Measurements from ENCODE around the gene COG2.
"Not testable (repeated sequence)": the region's sequence is repeated elsewhere in the genome, so short reads cannot be mapped to it uniquely, and the experiment has no call there.

COG2 gene

DNA sequence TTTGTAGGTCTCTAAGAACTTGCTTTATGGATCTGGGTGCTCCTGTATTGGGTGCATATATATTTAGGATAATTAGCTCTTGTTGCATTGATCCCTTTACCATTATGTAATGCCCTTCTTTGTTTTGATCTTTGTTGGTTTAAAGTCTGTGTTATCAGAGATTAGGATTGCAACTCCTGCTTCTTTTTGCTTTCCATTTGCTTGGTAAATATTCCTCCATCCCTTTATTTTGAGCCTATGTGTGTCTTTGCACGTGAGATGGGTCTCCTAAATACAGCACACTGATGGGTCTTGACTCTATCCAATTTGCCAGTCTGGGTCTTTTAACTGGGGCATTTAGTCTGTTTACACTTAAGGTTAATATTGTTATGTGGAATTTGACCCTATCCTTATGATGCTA lies 14.4 kb downstream of the COG2 start:
- DNase-seq (ENCODE audit: low read depth, low spot score); H3K4me3 ChIP-seq (ENCODE audit: low read length): not testable (repeated sequence)

DNA sequence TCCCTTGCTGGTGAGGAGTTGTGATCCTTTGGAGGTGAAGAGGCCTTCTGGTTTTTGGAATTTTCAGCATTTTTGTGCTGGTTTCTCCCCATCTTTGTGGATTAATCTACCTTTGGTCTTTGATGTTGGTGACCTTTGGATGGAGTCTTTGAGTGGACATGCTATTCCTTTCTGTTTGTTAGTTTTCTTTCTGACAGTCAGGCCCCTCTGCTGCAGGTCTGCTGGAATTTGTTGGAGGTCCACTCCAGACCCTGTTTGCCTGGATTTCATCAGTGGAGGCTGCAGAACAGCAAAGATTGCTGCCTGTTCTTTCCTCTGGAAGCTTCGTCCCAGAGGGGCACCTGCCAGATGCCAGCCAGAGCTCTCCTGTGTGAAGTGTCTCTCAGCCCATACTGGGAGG lies 15.8 kb downstream of the COG2 start:
- H3K4me3 ChIP-seq (ENCODE audit: low read length); DNase-seq (ENCODE audit: low read depth, low spot score): not testable (repeated sequence)

DNA sequence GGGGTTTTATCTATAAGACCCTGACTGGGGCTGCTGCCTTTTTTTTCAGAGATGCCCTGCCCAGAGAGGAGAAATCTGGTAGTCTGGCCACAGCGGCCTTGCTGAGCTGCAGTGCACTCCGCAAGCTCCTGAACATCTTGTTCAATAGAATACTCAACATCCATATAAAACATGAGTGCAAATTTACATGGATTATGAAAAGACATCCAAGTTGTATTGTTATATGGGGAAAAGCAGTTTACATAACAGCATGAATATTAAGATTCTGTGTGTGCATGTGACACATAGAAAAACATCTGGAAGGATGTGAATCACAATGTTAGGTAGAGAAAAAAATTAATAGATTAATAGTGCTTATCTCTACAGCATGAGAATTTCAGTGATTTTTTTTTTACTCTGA lies 16.4 kb downstream of the COG2 start:
- no peak for DNase-seq (ENCODE audit: low read depth, low spot score)
- H3K4me3 ChIP-seq (ENCODE audit: low read length), result no peak overlapping the region

DNA sequence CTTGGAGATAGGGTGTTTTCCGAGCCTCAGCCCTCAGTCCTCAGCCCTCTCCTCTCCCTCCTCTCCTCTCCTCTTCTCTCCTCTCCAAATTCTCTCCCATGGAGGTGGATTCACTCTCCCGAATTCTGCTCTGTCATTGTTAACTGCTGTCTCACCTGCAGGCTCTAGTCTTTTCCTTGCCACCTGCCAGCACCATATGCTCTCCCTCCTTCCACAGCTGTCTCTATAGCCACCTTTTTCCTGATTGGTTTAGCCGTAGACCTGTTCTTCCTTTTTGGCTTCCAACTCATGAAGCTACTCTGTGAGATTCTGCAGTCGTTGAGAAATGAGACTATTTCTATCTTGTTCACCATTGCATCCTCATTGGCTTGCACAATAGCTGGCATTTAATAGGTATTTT lies 19.7 kb downstream of the COG2 start:
- H3K4me3 ChIP-seq (ENCODE audit: low read length), result no peak overlapping the region
- DNase-seq (ENCODE audit: low read depth, low spot score), result no peak

DNA sequence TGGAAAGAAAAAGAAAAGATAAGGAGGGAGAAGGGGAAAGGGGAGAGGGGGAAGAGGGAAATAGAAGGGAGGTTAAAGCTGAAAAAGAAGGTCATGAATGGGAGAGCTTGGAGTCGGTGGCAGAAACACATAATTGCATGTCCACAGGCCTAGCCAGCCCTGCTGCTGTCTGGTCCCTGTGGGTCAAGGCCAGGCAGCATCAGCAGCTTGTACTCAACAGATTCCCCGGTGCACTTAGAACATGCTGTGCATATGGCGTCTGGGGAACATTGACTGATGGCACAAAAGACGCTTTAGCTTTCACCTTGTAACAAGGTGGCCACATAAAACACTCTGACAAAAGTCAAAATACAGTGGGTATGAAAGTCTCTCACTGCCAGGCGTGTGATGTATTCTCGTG lies 25.9 kb downstream of the COG2 start:
- DNase-seq (ENCODE audit: low read depth, low spot score), result no peak
- H3K4me3 ChIP-seq (ENCODE audit: low read length), result no peak overlapping the region

DNA sequence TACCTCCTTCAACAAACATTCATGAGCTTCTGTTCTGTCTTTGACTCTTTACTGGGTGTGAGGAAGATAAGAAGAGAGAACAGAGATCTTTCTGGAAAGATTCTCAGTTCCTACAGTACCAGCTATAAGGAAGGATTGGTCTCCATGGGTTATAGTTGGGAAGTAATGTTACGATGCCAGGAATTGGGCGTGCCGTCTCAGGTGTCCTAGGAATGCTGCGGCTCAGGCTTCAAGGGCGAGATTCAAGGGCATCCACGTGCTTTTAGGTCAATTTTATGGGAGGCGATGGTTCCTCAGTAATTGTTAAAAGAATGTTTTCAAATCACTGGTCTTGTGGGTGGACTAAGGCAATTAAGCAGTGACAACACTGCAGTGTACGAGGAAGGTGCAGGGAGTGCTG lies 27.3 kb downstream of the COG2 start:
- DNase-seq (ENCODE audit: low read depth, low spot score), result no peak
- H3K4me3 ChIP-seq (ENCODE audit: low read length), result no peak overlapping the region

DNA sequence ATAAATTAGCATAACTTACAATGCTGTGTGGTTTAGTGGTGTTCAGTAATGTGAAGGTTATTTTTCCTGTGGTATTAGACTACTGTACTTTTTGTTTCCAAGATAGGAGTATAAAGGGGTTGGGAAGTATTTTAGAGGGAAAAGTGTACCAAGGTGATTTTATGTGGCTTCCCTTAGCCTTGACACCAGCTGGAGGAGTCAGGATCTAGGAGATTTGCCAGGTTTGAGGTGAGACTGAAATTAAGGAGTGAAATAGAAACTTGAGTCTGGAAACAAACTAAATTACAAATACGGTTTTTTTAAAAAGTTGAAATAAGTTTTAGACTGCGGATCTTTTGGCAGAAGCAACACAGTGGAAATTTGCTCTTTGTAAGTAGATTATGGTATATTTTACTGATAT lies 32.3 kb downstream of the COG2 start:
- DNase-seq (ENCODE audit: low read depth, low spot score), result no peak

DNA sequence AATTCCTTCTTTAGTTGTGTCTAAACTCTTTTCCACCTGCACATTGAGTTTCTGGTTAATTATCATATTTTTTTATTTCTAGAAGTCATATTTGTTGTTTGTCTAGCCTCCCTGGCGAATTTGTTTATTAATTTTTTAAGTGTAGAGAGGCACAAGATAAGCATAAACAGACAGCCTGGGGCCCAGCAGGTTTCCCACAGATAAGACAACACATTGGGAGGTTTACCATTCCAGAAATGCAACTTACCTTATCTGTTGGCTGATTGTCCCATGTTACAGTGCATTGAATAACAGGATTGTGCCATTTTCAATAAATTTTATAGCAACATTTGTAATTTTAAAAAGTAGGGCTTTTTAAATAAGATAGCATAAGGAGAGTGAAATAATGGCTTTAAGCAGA lies 34.9 kb downstream of the COG2 start:
- DNase-seq (ENCODE audit: low read depth, low spot score), result no peak
- H3K4me3 ChIP-seq (ENCODE audit: low read length), result no peak overlapping the region

More for the DNA sequence above, 32.3 kb downstream of the COG2 start:
- no peak overlapping the region for H3K4me3 ChIP-seq (ENCODE audit: low read length)

DNA sequence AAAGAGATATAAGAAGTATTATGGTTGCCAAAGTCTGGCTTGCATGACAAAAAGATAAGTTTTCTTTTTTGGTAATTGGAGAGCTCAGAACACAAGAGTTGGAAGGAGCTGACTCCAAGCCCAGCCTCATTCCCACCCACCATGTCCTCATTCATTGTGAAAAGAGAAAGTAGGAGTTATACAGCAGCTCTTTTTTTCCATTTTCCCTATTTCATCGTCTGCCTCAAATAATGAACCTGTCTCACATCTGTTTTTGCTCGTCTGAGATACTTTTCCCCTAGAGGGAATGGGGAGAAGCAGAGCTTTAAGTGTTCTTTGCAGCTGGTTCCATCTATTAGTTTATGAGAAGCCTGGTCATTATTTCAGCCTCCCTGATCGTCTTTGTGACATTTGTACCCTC lies 36.9 kb downstream of the COG2 start:
- H3K4me3 ChIP-seq (ENCODE audit: low read length), result no peak overlapping the region

DNA sequence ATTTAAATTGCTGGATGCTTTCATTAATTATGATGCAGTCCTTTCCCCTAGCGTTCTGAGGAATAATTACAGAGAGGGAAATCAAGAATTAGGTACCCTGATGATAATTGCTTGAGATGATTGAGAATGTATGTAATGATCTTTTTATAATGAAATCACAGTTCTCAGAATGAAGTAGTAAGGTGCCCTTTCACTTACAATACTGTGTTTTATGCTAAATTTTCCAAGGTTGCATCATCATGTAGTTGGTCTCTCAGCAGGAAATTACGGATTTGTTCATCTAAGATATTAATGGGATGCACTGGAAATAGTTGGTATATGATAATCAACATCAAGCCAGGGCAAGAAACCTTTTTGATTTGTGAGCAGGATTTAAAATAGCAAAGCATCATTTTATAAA lies 37.5 kb downstream of the COG2 start:
- H3K4me3 ChIP-seq (ENCODE audit: low read length), result no peak overlapping the region
- no peak for DNase-seq (ENCODE audit: low read depth, low spot score)

More for the DNA sequence above, 36.9 kb downstream of the COG2 start:
- DNase-seq (ENCODE audit: low read depth, low spot score), result no peak

DNA sequence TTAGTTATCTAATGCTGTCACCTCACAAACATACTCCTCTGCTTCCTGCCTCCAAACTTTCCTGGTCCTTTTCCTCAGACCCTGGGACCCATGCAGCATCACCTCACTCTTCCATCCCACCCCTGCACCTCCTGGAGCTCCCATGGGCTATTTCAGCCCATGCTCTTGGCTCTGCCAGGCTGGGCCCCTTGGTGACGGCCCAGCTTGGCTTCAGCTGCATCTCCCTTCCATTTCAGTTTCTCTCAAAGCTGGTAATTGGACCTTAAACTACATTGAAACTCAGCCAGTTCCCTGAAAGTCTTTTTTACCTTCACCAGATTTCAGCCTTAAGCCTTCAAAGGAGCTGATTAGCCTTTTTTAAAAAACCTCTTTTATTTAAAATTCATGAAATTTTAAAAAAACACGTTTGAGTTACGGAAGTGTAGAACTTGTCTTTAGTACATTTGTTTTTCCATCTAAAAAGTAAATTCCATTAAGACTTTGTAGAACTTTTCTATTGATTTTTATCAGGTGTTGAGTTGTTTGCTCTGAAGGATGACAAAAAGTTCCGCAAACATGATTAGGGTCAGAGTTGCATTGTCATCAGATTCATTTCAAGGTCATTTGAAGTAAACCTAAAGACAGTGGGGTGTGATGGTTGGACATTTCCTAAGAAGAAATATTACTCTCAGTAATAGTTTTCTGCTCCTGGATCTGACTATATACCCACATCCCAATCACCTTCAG lies 38.2 kb downstream of the COG2 start:
- no peak for DNase-seq (ENCODE audit: low read depth, low spot score)
- no peak overlapping the region for H3K4me3 ChIP-seq (ENCODE audit: low read length)

DNA sequence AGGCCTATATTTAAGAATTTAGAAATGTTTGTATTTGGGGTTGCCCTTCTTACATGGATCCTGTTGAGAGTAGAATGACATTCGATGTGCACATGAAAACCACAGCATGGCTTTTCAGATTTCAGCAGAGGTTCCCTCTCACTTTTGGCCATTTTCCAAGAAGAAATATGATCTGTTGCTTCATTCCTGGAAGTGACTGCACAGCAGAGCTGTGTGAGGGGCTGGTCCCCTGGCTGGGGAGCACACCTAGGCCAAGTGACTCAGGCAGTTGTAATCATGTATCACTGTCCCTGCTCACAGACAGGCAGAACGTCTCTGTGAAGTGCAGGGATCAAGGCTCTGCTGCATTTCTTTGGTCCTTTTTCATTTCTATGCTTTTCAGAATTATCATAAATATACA lies 39.3 kb downstream of the COG2 start:
- no peak for DNase-seq (ENCODE audit: low read depth, low spot score)
- H3K4me3 ChIP-seq (ENCODE audit: low read length), result no peak overlapping the region

DNA sequence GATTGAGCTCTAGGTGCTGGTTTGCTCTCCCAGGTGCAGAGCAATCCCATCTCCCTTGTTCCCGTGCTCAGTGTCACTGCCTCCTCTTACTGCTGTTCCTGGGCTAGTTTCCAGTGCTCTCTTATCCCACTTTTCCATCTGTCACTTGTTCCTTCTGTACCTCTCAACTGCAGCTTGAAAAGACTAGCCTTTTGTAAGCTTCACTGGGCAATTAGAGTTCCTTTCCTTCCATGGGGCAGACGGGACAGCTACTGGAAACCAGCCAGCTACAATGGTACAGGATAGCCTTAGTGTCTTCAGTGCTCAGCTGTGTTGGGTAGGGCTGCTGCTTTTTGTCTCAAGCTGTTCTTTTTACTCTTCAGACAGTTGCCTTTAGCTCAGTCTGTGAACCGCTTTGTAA lies 40.0 kb downstream of the COG2 start:
- DNase-seq (ENCODE audit: low read depth, low spot score), result no peak
- no peak overlapping the region for H3K4me3 ChIP-seq (ENCODE audit: low read length)

DNA sequence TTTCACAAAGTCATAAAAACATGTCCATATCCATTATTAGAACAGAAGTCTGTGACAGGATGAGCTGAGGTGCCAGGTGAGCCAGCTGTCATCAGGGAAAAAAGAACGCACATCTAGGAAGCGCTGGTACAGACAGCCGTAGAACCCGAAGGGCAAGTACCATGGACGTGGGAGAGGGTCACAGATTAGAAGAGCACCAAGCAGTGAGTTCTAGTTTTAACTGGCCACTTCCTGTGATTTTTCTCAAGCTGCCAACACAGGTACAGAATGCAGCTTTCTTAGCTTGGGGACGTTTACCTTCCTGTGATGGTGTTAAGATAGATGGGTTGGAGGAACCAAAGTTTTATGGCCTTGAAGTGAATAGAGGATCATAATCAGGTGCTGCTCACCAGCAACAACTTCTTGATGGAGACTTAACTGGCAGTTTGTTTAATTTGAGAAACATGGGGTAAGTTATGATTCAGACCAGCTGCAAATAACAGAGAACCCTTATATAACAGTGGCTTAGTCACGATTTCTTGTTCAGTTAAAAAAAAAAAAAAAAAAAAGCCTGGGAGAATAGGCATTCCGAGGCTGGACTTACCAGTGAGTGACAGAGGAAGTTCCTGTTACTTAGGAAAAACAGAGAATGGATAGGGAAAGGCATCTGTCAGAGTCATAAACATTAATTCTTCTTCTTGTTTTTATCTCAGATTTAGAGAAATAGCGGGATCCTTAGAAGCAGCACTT lies 40.8 kb downstream of the COG2 start:
- no peak for DNase-seq (ENCODE audit: low read depth, low spot score)
- no peak overlapping the region for H3K4me3 ChIP-seq (ENCODE audit: low read length)

DNA sequence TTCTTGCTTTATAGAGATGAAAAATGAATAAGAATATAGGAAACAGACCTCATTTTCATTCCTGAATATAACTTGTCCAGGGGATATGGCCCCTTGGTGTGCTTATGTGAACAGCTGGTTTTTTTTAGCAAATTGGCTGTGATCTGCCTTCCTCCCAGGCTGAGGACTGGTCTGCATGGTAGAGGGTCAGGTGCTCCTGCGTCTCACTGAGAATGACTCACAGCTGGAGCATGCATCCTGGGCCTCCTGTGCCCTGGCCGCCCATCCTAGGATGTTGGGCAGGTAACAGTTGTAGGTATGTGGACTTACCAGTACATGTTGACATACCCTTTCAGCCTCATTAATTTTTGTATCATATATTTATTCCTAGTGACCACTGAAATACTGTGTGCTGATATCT lies 41.9 kb downstream of the COG2 start:
- no peak for DNase-seq (ENCODE audit: low read depth, low spot score)
- H3K4me3 ChIP-seq (ENCODE audit: low read length), result no peak overlapping the region

DNA sequence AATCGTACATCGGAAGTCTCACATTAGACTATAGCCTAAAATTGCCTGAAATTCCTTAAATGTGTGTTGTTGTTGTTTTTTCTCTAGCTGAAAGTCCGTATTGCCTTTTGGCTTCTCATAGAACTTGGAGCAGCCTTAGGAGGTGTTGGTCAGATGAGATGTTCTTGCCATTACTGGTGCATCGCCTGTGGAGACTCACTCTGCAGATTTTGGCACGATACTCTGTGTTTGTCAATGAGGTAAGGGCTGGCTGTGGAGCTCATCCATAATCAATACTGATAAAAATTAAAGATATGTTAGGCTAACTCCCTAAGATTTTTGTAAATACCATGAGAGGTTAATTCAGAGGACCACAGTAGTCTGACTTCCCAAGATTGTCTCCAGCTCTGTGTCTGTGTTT lies 42.7 kb downstream of the COG2 start:
- DNase-seq (ENCODE audit: low read depth, low spot score), result no peak
- H3K4me3 ChIP-seq (ENCODE audit: low read length), result no peak overlapping the region

DNA sequence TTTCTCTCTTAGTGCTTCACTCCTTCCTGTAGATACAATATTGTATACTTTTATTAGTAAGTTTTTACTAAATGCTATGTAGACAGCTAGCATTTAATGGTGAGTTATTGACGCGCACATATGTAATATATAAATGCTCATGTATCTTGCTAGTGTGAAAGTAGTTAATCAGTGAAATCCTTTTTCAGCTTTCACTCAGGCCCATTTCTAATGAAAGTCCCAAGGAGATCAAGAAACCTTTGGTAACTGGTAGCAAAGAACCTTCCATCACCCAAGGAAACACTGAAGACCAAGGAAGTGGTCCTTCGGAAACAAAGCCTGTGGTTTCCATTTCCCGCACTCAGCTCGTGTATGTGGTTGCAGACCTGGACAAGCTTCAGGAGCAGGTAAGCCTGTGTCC lies 44.5 kb downstream of the COG2 start:
- DNase-seq (ENCODE audit: low read depth, low spot score), result no peak
- no peak overlapping the region for H3K4me3 ChIP-seq (ENCODE audit: low read length)

DNA sequence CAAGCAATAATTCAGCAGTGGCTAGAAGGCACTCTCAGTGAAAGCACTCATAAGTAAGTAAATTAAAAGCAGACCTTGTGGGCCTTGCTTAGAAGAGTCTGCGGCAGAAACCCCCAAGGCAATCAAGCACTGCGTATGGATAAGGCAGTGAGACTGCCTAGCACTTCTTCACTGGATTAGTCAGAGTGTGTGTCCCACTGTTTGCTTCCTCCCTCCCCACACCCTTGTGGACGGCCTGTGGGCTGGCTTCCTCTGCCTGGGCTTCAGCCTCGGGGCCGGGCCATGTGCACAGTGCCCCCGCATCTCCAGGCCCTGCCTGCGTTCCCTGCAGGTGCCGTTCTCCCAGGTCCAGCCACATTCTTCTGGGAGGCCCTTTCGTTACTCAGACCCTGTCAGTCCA lies 47.8 kb downstream of the COG2 start:
- H3K4me3 ChIP-seq (ENCODE audit: low read length), result no peak overlapping the region
- DNase-seq (ENCODE audit: low read depth, low spot score), result no peak

DNA sequence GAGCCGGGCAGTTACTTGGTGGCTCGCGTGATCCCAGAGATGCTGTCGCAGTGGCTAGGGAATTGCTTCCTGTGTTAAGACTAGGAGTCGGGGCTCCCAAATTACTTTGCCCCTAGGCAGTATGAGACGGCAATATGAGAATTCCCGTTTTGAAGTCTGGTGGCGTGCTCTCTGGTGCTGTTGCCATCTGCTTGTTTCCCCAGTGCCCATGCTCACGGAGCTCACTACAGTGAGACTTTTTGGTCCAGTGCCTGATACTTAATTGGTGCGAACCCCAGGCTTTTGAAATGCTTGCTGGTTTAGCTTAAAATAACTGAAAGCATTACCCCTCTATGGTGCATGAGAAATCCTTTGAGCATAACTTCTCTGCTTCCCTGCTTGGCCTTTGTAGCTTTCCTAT lies 49.3 kb downstream of the COG2 start:
- H3K4me3 ChIP-seq (ENCODE audit: low read length), result no peak overlapping the region
- no peak for DNase-seq (ENCODE audit: low read depth, low spot score)

DNA sequence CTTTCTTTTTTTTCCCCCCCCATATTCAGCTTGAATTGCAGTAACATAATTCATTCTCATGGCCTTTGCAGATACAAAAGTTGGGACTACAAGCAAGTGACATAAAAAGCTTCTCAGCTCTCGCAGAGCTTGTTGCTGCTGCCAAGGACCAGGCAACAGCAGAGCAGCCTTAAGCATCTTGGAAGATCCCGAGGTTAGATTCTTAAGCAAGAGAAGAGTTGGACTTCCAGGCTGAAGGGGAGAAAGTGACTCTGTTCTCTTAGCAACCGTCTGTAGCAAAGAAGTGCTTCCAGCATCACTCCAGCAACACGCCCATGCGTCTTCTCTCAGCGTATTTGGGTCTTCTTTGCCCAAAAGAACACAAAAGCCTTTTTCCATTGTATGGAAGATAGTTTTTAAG lies 50.9 kb downstream of the COG2 start:
- DNase-seq (ENCODE audit: low read depth, low spot score), result no peak
- no peak overlapping the region for H3K4me3 ChIP-seq (ENCODE audit: low read length)

DNA sequence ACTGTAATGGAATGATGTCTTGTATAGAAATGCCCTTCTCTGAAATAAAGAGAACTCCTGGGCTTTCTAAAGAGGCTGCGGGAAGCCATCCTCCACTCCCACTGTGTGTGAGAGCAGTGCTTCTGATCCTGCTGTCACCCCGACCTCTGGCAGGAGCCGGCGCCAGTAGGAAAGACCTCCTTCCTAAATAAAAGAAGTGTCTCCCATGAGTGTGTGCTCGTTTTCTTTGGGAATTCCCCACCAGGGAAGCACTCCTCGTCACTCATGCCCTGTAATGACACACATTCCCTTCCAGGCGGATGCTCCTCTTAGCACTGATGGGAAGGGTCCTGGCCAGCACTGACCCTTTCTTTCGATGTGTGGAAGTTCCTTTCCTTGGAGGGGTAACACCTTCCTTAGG lies 51.5 kb downstream of the COG2 start:
- no peak for DNase-seq (ENCODE audit: low read depth, low spot score)
- no peak overlapping the region for H3K4me3 ChIP-seq (ENCODE audit: low read length)

All from Jurkat, Clone E6-1 (cell line).